Immature natural killer cell (primary cell): ENCODE data around the gene RSKR. TPM values are rescaled to one million over a fixed set of nuclear protein-coding genes. Genes with fewer than 3 reads are reported as not detected.

Source experiments
- DNase-seq, 3 donors: peaks; one replicate each; pipeline ENCODE4 v3.0.0; 2022; ENCODE audit warnings: mixed read lengths in 1 of 3
- H3K27ac Mint-ChIP-seq, 6 donors: one replicate each; pipeline ENCODE4 v1.8.0; 2020; ENCODE audit warnings: mixed read lengths in 6 of 6, mild to moderate bottlenecking in 5 of 6, inconsistent platforms in 4 of 6, moderate library complexity in 3 of 6
- H3K27me3 Mint-ChIP-seq, 3 donors: one replicate each; pipeline ENCODE4 v1.8.0; 2020 to 2021; ENCODE audit warnings: low read depth in 3 of 3, mild to moderate bottlenecking in 3 of 3, mixed read lengths in 3 of 3, moderate library complexity in 3 of 3, inconsistent platforms in 1 of 3
- H3K36me3 Mint-ChIP-seq, 3 donors: one replicate each; pipeline ENCODE4 v1.8.0; 2020; ENCODE audit warnings: mixed read lengths in 3 of 3, inconsistent platforms in 2 of 3, mild to moderate bottlenecking in 2 of 3
- H3K4me1 Mint-ChIP-seq, 2 donors: one replicate each; pipeline ENCODE4 v1.8.0; 2020; ENCODE audit warnings: inconsistent platforms in 2 of 2, mild to moderate bottlenecking in 2 of 2, mixed read lengths in 2 of 2, moderate library complexity in 1 of 2
- H3K4me3 Mint-ChIP-seq, 5 donors: one replicate each; pipeline ENCODE4 v1.8.0; 2020; ENCODE audit warnings: mild to moderate bottlenecking in 5 of 5, mixed read lengths in 5 of 5, inconsistent platforms in 3 of 5, moderate library complexity in 3 of 5
- H3K9me3 Mint-ChIP-seq, 6 donors: one replicate each; pipeline ENCODE4 v1.8.0; 2020; ENCODE audit warnings: mild to moderate bottlenecking in 6 of 6, mixed read lengths in 6 of 6, inconsistent platforms in 4 of 6, moderate library complexity in 3 of 6
- polyA plus RNA-seq, 3 donors: library from polyadenylated mRNA; unstranded; fragments of 300-500 nt; fragmentation: Illumina TruSeq; gene quantifications; one replicate each; pipeline ENCODE4 v1.2.3, GENCODE V29; 2021

RSKR gene
- polyA plus RNA-seq, 3 donors from 2014 or later: 0.73 TPM; not detected in 2

DNA sequence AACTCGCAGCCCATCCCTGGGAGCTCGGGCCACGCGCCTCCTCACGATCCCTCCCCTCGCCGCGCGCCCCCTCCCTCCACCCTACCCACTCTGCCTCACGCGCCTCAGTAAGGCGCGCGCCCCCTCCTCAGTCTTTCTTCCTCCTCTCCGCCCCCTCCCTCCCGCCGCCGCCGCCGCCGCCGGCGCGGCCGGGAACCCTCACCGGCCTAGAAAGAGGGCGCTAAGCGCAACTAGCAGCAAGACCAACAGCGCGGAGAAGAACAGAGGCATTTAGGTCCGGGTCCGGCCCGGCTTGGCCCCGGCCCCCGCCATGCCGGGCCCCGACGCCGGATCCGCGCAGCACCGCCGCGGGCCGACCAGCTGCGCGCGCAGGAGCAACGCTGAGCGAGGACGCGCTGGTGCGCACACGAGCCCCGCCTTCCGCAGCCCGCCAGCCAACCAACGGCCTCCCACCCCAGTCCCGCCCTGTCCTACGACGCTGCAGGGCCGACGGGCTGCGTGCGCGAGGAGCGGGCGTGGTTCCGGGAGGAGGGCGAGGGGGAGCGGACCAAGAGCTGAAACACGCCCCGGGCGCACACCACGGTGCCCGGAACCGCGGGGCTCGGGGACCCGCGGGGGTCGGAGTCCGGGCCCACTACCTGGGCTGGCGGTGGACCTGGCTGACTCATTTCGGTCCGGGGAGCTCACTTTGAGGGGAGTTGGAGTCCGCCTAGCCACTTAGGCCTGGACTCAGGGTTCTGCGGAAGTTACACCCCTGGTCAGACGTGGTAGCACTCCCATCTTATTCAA, 31.0 kb upstream of the RSKR start, which contains the start of gene BLTP2:
Gene BLTP2, minus strand, starts transcription at position 372 of the 789 bp plus-strand sequence. Its CDS starts 102 bp downstream, at position 270.
- peaks cover 0 to 9% (median 4%) of the 10 kb centered on the region in 3 donors for H3K27me3 Mint-ChIP-seq
- peaks cover 39 to 44% of the 10 kb centered on the region in 2 donors for H3K4me1 Mint-ChIP-seq
- peaks cover 5 to 16% (median 7%) of the 10 kb centered on the region in 3 donors for H3K36me3 Mint-ChIP-seq
- H3K27ac Mint-ChIP-seq: peak within 1 kb of the TSS; percentile 94 to 99 (median 97)
- peak within 1 kb of the TSS; percentile 89 to 99 (median 96) for H3K4me3 Mint-ChIP-seq
- no peaks in the 10 kb centered on the region for H3K9me3 Mint-ChIP-seq
- DNase-seq: peak; percentile 92 to 94 (median 94)

DNA sequence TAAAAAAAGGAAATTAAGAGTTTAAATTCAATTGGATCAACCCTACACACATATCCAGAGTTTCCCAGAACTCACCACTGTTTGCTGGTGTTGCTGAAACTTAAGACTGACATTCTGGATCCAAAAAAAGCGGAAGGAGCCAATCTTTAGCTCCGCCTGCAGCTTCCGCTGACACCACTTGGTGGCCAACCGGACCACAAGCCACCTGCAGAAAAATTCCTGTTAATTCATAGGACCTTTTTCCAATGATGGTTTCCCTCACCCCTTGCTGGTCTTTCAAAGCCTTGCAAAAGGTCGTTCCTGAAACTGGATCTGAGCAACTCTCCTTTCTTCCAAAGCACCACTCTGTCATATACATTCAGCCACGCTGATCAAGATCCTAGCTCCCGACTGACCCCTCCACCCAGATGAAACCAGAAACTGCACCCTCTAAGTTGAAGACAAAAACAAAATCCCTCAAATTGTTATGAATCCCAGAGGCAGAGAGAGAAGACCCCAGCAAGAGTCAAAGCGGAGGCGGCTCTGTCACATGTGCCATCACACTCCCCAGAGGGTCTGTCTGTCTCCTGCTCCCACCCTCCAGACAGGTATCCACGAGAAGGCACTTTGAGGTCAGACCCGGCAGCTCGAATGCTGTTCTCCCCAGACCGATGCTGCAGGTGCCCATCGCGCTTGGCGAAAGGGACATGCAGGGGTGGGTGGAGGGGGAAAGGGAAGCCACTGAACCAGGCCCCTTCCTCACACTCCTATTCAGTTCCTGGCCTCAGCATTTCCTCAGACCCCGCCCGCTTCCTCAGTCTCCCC, 30.2 kb upstream of the RSKR start:
- peak; percentile 16 to 27 (median 20) for DNase-seq

DNA sequence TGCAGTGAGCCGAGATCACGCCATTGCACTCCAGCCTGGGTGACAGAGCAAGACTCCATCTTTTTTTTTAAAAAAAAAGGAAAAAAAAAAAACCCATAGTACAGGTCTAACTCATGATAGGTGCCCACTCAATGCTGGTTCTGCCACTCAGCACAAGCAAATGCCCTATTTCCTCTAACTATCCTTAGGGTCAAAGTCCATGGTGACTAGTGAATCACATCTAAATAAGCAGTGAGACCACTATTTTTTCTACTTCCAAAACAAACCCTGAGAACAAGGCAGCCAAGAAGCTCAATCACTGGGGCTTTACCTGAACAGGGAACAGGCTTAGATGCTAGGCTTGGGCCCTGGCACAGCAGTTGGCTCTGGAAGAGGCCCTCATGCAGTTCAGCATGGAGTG, 27.6 kb upstream of the RSKR start:
- DNase-seq: no peak
- Mint-ChIP-seq H3K4me1 (peaks cover 36 to 51% of the 10 kb centered on the region in 2 donors), H3K27me3 (peaks cover 0 to 11% (median 4%) of the 10 kb centered on the region in 3 donors), H3K27ac (no peak overlapping the region), H3K4me3 (no peak overlapping the region), H3K9me3 (no peaks in the 10 kb centered on the region), H3K36me3 (peaks cover 16 to 34% (median 21%) of the 10 kb centered on the region in 3 donors)

More for the DNA sequence above, 30.2 kb upstream of the RSKR start:
- H3K4me3 Mint-ChIP-seq: peak overlapping the region; percentile 89 to 99 (median 96)
- peaks cover 7 to 22% (median 10%) of the 10 kb centered on the region in 3 donors for H3K36me3 Mint-ChIP-seq
- H3K4me1 Mint-ChIP-seq: peaks cover 41 to 48% of the 10 kb centered on the region in 2 donors
- H3K27ac Mint-ChIP-seq: peak overlapping the region; percentile 89 to 97 (median 92)
- peaks cover 0 to 10% (median 4%) of the 10 kb centered on the region in 3 donors for H3K27me3 Mint-ChIP-seq
- H3K9me3 Mint-ChIP-seq: no peaks in the 10 kb centered on the region

DNA sequence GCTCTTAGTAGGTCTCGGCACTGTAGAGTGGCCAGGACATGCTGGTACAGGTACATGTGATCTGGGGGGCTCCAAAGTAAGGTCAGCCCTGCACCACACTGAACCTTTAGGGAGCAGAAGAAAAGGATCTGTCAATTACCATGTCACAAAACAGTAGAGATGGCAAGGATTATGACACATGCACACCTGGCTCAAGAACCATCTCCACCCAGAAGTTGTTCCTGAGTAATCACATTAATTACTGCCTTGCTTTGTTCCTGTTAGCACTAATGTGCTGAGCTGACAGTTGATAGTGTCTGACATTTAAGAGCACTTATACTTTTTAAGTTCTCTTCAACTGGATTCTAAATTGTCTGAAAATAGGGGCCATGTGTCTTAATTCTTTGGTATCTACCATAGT, 21.5 kb upstream of the RSKR start:
- Mint-ChIP-seq H3K27me3 (peaks cover 0 to 4% (median 1%) of the 10 kb centered on the region in 3 donors), H3K9me3 (no peaks in the 10 kb centered on the region), H3K27ac (peak overlapping the region in 1 of 6 donors; percentile 21), H3K4me3 (no peak overlapping the region), H3K4me1 (peaks cover 10 to 39% of the 10 kb centered on the region in 2 donors), H3K36me3 (peaks cover 29 to 69% (median 39%) of the 10 kb centered on the region in 3 donors)
- DNase-seq: no peak

DNA sequence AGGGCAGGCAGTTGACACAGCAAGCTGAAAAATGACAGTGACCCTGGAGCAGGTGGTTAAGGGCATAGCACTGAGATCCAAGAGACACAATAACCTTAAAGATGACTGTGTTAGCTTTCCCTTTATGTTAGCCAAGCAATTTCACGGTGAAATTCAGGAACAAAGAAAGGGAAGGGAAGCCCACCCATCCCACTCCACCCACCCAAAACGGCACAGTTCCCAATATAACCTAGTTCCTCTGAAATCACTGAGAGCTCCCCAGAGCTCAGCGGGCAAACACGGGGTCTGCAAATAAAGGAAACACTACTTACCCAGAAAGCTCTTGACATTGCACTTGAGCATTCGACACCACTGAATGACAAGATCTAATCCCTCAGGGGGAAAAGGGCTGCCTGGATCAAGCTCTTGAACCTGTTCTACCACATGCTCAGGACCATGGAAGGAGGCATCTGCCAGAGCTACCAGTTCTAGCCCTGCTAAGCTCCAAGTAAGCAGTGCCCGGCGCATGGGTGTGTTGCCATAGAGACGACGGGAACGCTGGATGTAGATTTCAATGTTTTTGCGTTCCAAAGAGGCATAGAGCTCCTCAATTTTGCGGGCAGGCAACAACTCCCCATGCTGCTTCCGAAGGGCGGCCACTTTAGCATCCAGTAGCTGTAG, 20.4 kb upstream of the RSKR start:
- Mint-ChIP-seq H3K36me3 (peaks cover 26 to 60% (median 32%) of the 10 kb centered on the region in 3 donors), H3K9me3 (no peaks in the 10 kb centered on the region), H3K27me3 (peaks cover 0 to 4% (median 1%) of the 10 kb centered on the region in 3 donors), H3K4me1 (peaks cover 8 to 34% of the 10 kb centered on the region in 2 donors), H3K27ac (no peak overlapping the region), H3K4me3 (no peak overlapping the region)
- DNase-seq: no peak

DNA sequence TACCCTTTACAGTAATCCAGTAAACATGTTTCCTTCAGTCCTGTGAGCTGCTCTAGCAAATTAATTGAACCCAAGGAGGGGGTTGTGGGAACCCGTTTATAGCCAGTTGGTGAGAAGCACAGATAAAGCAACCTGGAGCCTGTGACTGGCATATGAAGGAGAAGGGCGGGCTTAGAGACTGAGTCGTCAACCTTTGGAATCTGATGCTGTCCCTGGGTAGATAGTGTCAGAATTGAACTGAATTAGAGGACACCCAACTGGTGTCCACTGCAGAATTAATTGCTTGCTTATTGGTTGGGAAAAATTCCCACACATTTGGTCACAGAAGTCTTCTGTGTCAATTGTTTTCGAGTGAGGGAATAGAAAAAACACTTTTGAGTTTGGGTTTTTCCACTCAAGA, 12.8 kb upstream of the RSKR start:
- peaks cover 0 to 2% of the 10 kb centered on the region in 2 donors for H3K4me1 Mint-ChIP-seq
- H3K9me3 Mint-ChIP-seq: no peaks in the 10 kb centered on the region
- peak overlapping the region in 3 of 6 donors; percentile 15 to 61 (median 45) for H3K27ac Mint-ChIP-seq
- H3K36me3 Mint-ChIP-seq: peaks cover 14 to 37% (median 32%) of the 10 kb centered on the region in 3 donors
- no peak for DNase-seq
- peaks cover 0 to 2% (median 0%) of the 10 kb centered on the region in 3 donors for H3K27me3 Mint-ChIP-seq
- H3K4me3 Mint-ChIP-seq: no peak overlapping the region

DNA sequence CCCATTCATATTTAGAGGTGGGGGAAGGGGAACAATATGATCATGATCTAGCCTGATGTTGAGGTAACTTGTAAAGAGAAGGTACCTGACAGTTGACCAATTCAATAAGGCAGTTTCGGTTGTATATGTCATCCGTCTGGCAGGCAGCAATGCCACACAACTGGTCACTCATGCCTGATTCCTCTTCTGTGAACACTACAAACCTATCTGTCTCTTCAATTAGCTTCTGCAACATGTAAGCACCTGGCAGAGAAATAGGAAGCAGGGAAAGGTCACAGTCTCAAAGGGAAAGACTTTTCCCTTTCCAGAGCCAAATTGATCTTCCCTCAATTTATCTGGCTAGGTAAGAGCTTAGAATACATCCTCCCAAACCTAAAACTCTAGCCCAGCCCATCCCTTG, 10.2 kb upstream of the RSKR start:
- H3K4me1 Mint-ChIP-seq: peaks cover 0 to 2% of the 10 kb centered on the region in 2 donors
- DNase-seq: no peak
- no peaks in the 10 kb centered on the region for H3K27me3 Mint-ChIP-seq
- no peak overlapping the region for H3K4me3 Mint-ChIP-seq
- no peaks in the 10 kb centered on the region for H3K9me3 Mint-ChIP-seq
- peaks cover 19 to 56% (median 49%) of the 10 kb centered on the region in 3 donors for H3K36me3 Mint-ChIP-seq
- H3K27ac Mint-ChIP-seq: peak overlapping the region in 1 of 6 donors; percentile 6

DNA sequence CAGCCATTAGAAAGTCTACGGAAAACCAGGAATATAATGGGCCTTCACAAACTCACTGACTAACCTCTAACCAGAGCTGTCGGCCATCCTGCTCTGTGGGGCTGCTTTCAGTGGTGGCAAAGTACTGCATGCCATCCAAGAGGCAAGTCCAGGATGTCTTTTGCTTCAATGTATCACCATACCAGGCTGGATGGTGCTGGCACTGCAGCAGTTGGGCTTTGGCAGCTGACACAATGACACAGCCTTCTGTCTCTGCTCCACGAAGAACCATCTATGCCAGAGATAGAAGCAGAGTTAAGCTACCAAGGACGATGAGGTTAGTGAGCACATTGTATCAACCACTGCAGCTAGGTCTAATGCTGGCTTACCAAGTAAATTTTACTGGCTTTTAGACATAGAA, 9.7 kb upstream of the RSKR start:
- no peaks in the 10 kb centered on the region for H3K27me3 Mint-ChIP-seq
- no peak overlapping the region for H3K4me3 Mint-ChIP-seq
- H3K4me1 Mint-ChIP-seq: peaks cover 0 to 2% of the 10 kb centered on the region in 2 donors
- no peak for DNase-seq
- H3K9me3 Mint-ChIP-seq: no peaks in the 10 kb centered on the region
- no peak overlapping the region for H3K27ac Mint-ChIP-seq
- peaks cover 19 to 59% (median 54%) of the 10 kb centered on the region in 3 donors for H3K36me3 Mint-ChIP-seq

DNA sequence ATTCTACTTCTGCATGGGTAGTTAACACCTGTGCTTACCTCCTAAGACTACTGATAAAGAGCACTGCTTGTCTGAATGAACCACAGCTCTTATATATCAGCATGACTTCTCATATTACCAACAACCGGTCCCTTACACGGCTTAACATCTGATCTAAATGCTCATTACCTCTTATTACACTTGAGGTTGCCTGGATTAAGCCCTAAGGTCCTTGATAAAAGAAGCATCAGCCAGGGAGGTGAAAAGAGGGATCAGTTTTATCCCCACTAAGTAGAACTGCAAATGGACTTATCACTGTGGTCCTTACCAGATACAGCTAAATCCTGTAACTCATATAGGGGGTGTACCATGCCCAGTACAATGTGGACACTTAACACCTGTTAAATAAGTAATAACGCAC, 8.2 kb upstream of the RSKR start:
- no peak for DNase-seq
- Mint-ChIP-seq H3K9me3 (no peaks in the 10 kb centered on the region), H3K36me3 (peaks cover 18 to 61% (median 55%) of the 10 kb centered on the region in 3 donors), H3K4me1 (peaks cover 0 to 2% of the 10 kb centered on the region in 2 donors), H3K27me3 (no peaks in the 10 kb centered on the region), H3K4me3 (no peak overlapping the region), H3K27ac (peak overlapping the region in 1 of 6 donors; percentile 27)

DNA sequence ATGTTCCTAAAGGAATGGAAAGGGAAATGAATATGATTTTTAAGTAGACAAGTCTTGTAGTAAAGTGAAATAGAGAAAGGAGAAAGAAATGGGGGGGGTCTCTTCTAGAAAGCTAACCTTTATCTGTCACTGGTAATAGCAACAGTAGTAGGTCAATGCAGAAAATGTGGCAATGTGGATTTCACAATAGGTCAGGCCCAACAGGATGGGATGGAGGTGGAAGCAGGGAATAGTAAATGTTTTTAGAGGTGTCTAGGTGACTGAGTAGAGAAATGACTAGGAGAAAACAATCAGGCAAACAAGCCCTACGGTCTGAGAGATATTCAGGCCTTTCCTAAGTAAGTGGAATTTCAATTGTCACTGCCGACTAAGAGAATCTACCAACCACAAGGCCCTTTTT, 6.0 kb upstream of the RSKR start:
- H3K4me3 Mint-ChIP-seq: no peak overlapping the region
- no peak for DNase-seq
- no peaks in the 10 kb centered on the region for H3K4me1 Mint-ChIP-seq
- peak overlapping the region in 1 of 6 donors; percentile 14 for H3K27ac Mint-ChIP-seq
- no peaks in the 10 kb centered on the region for H3K27me3 Mint-ChIP-seq
- no peaks in the 10 kb centered on the region for H3K9me3 Mint-ChIP-seq
- H3K36me3 Mint-ChIP-seq: peaks cover 32 to 71% (median 62%) of the 10 kb centered on the region in 3 donors

DNA sequence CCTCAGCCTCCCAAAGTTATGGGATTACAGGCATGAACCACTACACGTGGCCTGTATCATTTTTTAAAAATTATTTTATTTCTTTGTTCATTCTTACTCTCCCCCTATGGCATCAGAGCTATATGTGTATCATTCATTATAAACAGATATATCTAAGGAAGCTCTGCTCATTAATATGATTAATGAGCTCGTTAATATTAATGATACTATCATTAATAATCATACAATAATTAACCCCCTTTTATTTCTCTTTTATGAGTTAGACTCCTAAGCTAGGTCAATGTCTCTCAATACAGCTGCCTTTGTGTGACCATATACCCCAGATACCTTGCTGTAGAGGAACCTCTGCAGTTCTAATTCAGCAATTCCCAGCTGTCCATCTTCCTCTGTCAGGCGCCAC, 4.5 kb upstream of the RSKR start:
- Mint-ChIP-seq H3K9me3 (no peaks in the 10 kb centered on the region), H3K4me1 (no peaks in the 10 kb centered on the region), H3K27me3 (no peaks in the 10 kb centered on the region), H3K4me3 (no peak overlapping the region), H3K27ac (no peak overlapping the region), H3K36me3 (peaks cover 37 to 72% (median 59%) of the 10 kb centered on the region in 3 donors)
- no peak for DNase-seq

DNA sequence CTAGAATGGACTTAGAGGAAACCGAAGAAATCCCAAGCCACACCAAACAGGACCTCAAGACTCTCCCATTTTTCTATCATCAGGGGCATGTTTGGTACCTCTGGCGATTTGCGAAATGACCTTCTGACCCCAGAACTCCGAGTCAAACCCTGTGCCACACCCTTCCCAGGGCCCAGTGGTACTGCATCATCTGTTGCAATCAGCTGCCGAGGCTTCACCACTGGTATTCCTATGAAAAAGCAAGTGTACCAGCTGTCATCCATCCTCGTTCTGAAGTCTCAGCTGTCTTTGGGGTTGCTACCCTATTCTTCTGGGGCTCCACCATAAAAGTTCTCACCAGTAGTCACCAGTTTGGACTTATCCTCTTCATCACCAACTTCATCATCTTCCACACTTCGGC, 2.3 kb upstream of the RSKR start:
- no peak overlapping the region for H3K4me3 Mint-ChIP-seq
- H3K36me3 Mint-ChIP-seq: peaks cover 28 to 56% (median 43%) of the 10 kb centered on the region in 3 donors

DNA sequence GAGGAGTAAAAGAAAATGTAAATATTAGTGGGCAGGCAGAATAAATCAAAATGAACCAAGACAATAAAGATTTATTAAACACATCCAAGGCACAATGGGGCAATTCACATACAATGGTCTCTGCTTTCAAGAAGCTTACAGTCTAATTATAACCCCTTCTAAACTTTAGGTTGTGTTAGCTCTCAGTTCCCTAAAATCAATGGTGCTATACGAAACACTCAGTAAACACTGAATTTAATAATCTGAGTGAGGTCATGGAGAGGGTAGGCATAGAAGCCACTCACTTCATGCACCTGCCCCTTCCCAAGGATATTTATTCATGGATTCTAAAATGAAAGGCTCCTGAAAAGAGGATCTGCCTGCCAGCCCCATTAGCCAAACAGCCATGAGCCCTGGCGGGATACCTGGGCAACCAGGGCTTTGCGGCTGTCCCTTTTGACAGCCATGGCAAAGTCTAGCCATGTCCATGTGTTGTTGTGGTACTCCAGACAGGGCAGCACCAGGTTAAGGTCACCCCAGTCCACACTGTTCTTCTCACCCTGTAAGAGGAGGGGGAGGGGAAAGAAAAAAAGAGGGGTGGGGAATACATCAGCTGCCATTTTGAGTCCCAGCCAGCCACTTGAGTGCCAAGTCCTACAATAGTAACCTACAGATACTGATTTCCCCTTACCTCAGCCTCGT, 1.4 kb upstream of the RSKR start:
- Mint-ChIP-seq H3K4me3 (no peak overlapping the region), H3K27me3 (peaks cover 0 to 2% (median 0%) of the 10 kb centered on the region in 3 donors), H3K27ac (peak overlapping the region in 1 of 6 donors; percentile 7), H3K9me3 (no peaks in the 10 kb centered on the region), H3K36me3 (peaks cover 22 to 53% (median 36%) of the 10 kb centered on the region in 3 donors), H3K4me1 (no peaks in the 10 kb centered on the region)
- DNase-seq: no peak

More for the DNA sequence above, 2.3 kb upstream of the RSKR start:
- H3K9me3 Mint-ChIP-seq: no peaks in the 10 kb centered on the region
- no peak for DNase-seq
- no peaks in the 10 kb centered on the region for H3K4me1 Mint-ChIP-seq
- peaks cover 0 to 2% (median 0%) of the 10 kb centered on the region in 3 donors for H3K27me3 Mint-ChIP-seq
- H3K27ac Mint-ChIP-seq: no peak overlapping the region
